AG09319 (cell line): ENCODE data around the gene HDAC4.

Experiments
- DNase-seq: peaks from one replicate; pipeline ENCODE4 v3.0.0-alpha.2; 2010; ENCODE audit warnings: low read depth; ENCODE audit errors: extremely low read depth
- CTCF ChIP-seq: IDR thresholded peaks from 2 replicates; pipeline ENCODE4 v1.5.1; 2011; ENCODE audit warnings: low read depth, mild to moderate bottlenecking, inconsistent platforms, low read length, moderate library complexity

The HDAC4 gene

GRCh38 chr2:239315308-239315707, 85.5 kb downstream of the HDAC4 start:
- DNase-seq = no peak
- no peak for TF ChIP-seq CTCF

- DNase-seq = no peak
- TF ChIP-seq CTCF = no peak
Observed at GRCh38 chr2:239313776-239314175, 87.0 kb downstream of the HDAC4 start.

GRCh38 chr2:239312741-239313667, 87.8 kb downstream of the HDAC4 start:
- TF ChIP-seq CTCF = no peak; the same call in none of the 2 replicates
- DNase-seq = no peak

GRCh38 chr2:239312081-239312511, 88.7 kb downstream of the HDAC4 start:
- TF ChIP-seq CTCF = no peak
- DNase-seq = no peak

GRCh38 chr2:239311132-239312040, 89.4 kb downstream of the HDAC4 start:
- no peak for DNase-seq
- TF ChIP-seq CTCF = no peak

- DNase-seq = no peak
- no peak for TF ChIP-seq CTCF
Observed at GRCh38 chr2:239310401-239311061, 90.3 kb downstream of the HDAC4 start.
